Dedifferentiated amniotic fluid mesenchymal stem cell (primary cell): ENCODE results near the gene ELOVL6.
"Not testable (repeated sequence)": the region's sequence is repeated elsewhere in the genome, so short reads cannot be mapped to it uniquely, and the experiment has no call there.

Source experiments
- DNase-seq: peaks from one replicate; pipeline ENCODE4 v3.0.0-alpha.2; 2016; ENCODE audit errors: extremely low spot score

ELOVL6 gene

GRCh38 chr4:110075083-110075738 lies 123.2 kb downstream of the ELOVL6 start:
- DNase-seq = no peak

- DNase-seq = no peak
These were observed 123.8 kb downstream of the ELOVL6 start for GRCh38 chr4:110074570-110074969.

GRCh38 chr4:110073053-110073845 lies 125.2 kb downstream of the ELOVL6 start:
- no peak for DNase-seq

- DNase-seq = no peak
These were observed 126.9 kb downstream of the ELOVL6 start for GRCh38 chr4:110071466-110071865.

- no peak for DNase-seq
These were observed 130.2 kb downstream of the ELOVL6 start for GRCh38 chr4:110068248-110068647.

GRCh38 chr4:110064934-110065333 lies 133.5 kb downstream of the ELOVL6 start:
- no peak for DNase-seq

GRCh38 chr4:110064295-110064694 lies 134.1 kb downstream of the ELOVL6 start:
- no peak for DNase-seq

- no peak for DNase-seq
These were observed 136.2 kb downstream of the ELOVL6 start for GRCh38 chr4:110062166-110062565.

- DNase-seq = no peak
These were observed 137.3 kb downstream of the ELOVL6 start for GRCh38 chr4:110061076-110061475.

- DNase-seq = peak; percentile 16
These were observed 138.7 kb downstream of the ELOVL6 start for GRCh38 chr4:110059556-110060191.

GRCh38 chr4:110058677-110059076 lies 139.7 kb downstream of the ELOVL6 start:
- DNase-seq = no peak

GRCh38 chr4:110055158-110055768 lies 143.2 kb downstream of the ELOVL6 start:
- DNase-seq = no peak

GRCh38 chr4:110049951-110050925 lies 148.2 kb downstream of the ELOVL6 start:
- DNase-seq = peak; percentile 52

GRCh38 chr4:110046588-110047049 lies 151.8 kb downstream of the ELOVL6 start:
- DNase-seq = no peak

- DNase-seq = no peak
These were observed 155.6 kb downstream of the ELOVL6 start for GRCh38 chr4:110042545-110043517.

- DNase-seq = no peak
These were observed 156.7 kb downstream of the ELOVL6 start for GRCh38 chr4:110041735-110042134.

GRCh38 chr4:110039164-110039563 lies 159.3 kb downstream of the ELOVL6 start:
- DNase-seq = not testable (repeated sequence)

- DNase-seq = no peak
These were observed 164.4 kb downstream of the ELOVL6 start for GRCh38 chr4:110034026-110034393.

- no peak for DNase-seq
These were observed 164.9 kb downstream of the ELOVL6 start for GRCh38 chr4:110033355-110034025.
